SIG-M5 (cell line): ENCODE results near the gene PRKCE.

ENCODE experiments used
- DNase-seq: peaks from one replicate; lab custom pipeline; 2025; lab: John Stamatoyannopoulos, UW

PRKCE gene

GRCh38 chr2:45936623-45936979 lies 285.1 kb downstream of the PRKCE start:
- DNase-seq, result no peak

DNA sequence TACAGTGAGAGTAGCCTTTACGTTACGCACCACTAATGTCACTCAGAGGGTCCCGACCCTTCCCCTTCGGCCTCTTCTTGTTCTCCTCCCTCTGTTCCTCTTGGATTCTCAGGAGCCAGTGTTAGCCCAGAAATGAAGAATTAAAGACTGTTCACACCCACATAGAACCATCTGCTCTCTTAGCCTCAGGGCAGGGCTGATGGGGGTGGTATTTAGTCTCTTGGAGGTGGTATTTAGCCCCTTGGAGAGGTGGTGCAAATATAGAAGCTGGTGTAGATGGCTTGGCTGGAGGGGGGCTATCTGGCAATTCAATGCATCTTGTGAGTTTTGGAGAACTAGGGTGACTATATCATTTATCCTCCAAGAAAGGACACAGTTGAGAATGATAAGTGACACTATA lies 286.5 kb downstream of the PRKCE start:
- no peak for DNase-seq

DNA sequence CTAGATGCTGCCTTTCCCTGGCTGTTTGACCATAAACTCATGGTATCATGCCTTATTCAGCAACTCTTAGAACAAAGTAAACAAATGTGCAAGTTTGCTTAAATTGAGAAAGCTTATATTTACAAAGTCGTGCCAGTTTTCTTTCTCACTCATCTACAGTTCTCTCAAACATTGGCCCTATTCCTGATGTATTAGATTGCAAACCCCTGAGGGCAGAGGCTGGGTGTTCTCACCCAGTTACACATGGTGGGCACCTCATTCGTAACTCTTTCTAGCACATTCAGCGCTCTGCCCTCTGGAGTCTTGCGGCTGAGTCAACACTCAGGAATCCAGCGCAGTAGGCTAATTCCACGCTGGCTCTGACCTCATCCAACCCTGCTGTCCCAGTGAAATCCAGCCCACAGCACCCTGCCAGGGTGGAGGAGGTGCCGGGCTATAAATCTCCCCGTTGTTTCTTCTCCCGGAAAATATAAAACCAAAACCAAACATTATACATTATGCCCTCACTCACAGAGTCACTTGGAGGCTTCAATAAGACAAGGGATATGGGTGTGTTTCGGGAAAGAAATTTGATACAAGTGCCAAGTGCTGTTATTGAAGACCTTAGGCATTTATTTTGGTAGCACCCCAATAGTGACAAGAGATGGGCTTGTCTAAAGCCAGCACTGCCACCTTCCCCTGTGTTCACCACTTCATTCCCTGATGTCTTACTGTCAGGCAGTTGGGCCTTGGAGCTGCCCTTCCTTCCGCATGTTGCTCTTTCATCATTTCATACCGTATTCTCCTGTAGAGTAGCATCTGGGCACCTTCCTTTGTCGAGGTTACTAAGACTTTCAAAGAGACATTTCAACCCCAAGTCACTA lies 287.4 kb downstream of the PRKCE start:
- DNase-seq, result no peak

- no peak for DNase-seq
These were observed 290.2 kb downstream of the PRKCE start for GRCh38 chr2:45941531-45942236.

DNA sequence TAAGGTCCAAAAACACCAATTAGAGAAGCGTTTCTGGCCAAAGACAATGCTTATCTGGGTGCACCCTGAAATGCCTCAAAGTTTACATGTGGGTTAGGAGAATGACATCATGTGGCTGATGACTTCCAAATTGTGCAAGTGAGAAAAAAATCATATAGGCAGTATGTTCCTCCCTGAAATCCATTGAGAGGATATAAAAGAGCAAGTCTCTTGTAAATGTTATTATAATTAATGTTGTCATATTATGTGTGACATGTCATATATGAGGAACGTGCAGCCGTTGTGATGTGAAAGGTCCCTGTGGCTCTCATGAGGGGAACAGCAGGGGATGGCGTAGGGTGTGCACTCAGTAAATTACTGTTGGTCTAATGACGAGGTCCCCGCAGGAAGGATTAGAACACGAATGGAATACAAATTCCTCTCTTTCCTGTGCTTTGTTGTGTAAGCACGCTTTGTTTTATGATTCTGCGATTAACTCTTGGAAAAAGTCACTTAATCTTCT lies 290.8 kb downstream of the PRKCE start:
- DNase-seq, result no peak

DNA sequence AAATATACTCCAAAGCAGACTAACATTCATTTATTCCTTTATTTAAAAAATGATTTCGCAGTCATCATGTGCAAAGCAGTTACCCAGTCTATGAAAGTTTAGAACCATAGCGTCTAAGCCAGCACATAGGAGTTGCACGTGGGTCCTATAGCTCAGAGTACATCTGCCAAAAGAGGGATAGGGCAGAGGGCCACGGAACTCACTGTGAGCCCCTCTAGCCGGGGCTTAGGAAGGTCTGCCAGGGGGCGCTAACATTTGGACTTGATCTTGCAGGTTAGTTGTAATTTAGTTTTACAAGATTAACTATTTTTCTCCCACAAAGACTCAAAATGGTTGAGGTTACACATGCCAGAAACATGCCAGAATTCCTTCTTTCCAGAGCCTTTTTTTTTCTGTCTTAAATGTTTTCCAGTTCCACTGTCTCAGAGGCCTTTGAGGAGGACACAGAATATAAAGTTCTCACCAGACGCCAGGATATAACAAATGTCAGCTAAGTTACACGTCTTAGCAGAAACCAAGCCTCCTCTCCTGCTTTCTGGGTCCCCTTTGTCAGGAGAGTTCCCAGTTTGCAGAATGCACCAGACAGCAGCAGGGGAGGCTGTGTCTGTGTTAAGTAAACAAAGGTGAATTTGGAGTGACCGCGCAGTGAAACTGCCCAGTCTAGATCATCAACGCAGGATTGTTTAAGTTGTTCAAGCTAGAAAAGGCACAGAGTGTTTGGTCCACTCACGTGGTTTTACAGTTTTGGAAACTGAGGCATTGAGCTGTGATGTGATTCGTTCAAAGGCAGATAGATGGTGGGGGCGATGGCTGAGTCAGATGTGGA lies 292.0 kb downstream of the PRKCE start:
- DNase-seq, result no peak

- DNase-seq, result no peak
These were observed 292.6 kb downstream of the PRKCE start for GRCh38 chr2:45944074-45944473.

DNA sequence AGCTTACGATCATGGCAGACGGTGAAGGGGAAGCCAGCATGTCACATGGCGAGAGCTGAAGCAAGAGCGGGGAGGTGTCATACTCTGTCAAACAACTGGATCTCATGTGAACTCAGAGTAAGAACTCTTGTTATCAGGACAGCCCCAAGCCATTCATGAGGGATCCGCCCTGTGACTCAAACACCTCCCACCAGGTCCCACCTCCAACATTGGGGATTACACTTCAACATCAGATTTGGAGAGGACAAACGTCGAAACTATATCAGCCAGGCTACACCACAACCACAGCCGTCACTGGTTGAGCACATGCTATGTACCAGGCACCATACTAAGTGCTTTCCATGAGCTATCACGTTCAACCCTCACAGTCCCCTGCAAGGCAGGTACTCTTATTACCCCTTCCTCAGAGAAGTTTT lies 293.8 kb downstream of the PRKCE start:
- no peak for DNase-seq

DNA sequence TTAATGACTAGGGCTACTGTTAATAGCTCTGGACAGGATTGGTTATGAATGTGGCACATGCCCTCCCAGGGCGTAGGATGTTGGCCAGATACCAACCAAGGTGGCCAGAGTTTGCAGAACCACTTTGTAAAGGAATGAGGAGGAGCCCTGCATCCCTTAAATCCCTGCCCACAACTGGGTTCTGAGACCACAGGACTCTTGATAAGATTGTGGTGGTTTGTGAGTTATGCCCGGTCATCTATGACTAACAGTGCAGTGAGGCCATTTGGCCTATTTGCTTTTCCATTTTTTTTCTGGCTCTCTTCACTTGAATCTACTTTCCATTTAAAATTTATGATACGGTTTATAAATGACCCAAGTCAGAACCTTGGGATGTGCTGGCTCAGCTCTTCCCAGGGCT lies 294.5 kb downstream of the PRKCE start:
- DNase-seq, result no peak

DNA sequence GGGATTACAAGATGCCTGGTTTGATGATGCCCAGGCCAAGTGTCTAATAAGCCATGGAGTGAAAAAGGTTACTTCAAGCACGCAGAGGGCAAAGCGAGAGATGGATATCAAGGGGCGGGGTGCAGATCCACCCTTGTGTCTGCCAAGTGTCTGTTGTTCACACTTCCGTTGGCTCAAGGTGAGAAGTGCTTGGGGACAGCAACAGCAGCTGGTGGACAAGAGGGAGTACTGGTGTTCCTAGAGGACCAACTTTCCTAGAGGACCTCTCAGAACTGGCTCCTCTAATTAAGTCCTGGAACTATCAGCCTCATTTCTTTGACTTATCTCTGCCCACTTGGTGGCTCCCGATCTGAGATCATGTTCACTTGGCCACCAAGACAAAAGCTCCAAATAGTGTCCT lies 299.1 kb downstream of the PRKCE start:
- no peak for DNase-seq

- DNase-seq, result no peak
These were observed 299.7 kb downstream of the PRKCE start for GRCh38 chr2:45951025-45951727.

GRCh38 chr2:45952591-45952990 lies 301.1 kb downstream of the PRKCE start:
- DNase-seq, result no peak

GRCh38 chr2:45953376-45954027 lies 302.0 kb downstream of the PRKCE start:
- DNase-seq, result no peak

DNA sequence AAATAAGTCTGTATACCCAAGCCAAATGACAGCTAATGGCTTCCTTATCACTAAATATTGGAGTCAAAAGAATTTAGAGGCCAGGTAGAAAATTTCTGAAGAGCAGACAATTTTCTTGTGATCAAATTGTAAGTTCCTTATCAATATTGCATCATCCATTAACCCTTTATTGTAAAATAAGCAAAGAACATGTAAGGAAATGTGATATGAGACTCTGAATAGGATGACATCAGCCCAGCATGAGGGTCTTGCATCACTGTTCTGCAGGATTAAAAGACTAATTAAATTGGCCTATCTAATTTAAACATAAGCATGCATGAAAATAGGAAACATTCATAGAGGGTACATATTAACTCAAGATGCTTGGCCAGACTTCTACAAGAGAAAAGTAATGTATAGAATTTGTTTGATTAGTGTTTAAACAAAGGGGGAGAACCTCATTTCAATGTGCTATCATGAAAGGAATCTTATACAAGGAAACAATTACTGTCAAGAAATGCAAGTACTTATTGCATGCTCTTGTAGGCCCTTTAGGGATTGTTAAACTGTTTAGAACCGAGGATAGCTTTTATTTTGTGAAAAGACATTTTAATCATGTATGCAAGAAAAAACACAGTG lies 302.9 kb downstream of the PRKCE start:
- no peak for DNase-seq

- DNase-seq, result no peak
These were observed 306.2 kb downstream of the PRKCE start for GRCh38 chr2:45957533-45958227.

GRCh38 chr2:45960057-45960863 lies 308.8 kb downstream of the PRKCE start:
- DNase-seq, result no peak

- no peak for DNase-seq
These were observed 310.9 kb downstream of the PRKCE start for GRCh38 chr2:45962177-45962921.

DNA sequence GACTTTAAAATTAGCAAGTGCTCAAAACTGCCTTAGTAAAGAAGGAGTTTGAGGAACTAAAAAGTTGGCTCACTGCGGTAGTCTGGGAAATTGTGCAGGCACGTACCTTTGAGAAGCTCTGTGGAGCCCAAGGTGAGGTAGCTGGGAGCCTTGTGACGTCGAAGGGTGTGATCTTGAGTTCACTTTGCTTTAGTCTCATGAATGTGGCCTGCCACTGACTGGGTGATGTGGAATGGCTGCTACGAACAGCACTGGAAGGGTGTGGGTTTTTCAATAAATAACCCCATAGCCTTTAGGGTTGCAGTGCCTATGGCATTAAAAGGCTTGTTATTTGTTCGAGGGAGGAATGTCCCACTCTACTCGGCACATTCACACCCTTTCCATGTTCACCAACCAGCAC lies 312.3 kb downstream of the PRKCE start:
- DNase-seq, result no peak
